Stimulated activated CD4-positive, alpha-beta T cell treated with anti-CD3 and anti-CD28 coated beads, Interleukin-2, amount 100 ng/mL, for 48 hours (primary cell): Measurements from ENCODE around the gene TMEM33.

Experiments
- DNase-seq, 2 donors: peaks; one replicate each; pipeline ENCODE4 v3.0.0-alpha.2; 2020

TMEM33 gene

DNA sequence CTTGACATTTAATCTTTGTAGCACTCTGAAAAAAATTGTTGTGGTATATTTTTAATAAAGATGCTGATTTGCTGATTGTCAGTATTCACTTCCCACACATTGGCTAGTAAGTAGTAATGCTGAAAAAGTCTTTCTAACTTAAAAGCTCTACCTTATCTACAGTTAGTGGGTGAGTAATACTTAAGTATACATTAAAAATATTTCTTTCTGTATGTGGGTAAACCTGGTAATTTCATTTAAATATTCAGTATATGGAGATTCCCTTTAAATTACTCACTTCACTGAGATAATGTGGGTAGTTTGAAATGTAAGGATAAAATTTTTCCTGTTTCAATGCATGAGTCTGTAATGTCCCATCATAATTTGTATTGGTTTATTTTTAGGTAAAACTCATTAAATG, 5.6 kb downstream of the TMEM33 start:
- DNase-seq: no peak

DNA sequence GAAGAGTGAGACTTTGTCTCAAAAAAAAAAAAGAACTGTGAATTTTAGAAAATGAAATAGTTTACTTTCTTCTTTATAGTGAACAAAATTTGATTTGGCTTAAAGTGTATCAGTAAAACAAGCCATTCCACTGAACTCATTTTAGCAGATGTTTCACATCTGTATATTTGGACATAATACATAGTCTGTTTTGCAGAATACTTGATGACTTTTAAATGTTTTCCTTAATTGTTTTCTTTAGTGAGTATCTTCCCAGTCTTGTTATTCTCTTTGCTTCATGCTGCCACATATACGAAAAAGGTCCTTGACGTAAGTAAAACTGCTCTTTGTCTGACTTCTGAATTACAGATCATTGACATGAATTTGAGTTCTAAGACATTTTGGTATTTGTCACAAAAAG, 8.3 kb downstream of the TMEM33 start:
- no peak for DNase-seq

DNA sequence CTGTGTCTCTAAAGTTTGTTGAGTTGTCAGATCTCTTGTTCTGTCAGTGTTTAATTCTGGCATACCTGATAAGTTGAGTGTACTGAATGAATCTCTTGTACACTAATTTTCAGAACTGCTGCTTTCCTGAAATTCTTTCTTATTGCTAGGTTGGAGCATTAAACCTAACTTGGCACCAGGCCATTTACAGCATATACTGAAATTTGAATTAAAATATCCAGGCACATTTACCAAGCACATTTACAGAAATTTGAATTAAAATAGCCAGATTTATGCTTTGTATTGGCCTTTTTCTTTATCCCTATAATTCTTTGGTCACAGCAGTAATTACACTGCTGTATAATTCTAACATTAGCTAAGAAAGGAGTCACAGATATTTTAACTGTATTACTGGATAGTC, 8.9 kb downstream of the TMEM33 start:
- no peak for DNase-seq

DNA sequence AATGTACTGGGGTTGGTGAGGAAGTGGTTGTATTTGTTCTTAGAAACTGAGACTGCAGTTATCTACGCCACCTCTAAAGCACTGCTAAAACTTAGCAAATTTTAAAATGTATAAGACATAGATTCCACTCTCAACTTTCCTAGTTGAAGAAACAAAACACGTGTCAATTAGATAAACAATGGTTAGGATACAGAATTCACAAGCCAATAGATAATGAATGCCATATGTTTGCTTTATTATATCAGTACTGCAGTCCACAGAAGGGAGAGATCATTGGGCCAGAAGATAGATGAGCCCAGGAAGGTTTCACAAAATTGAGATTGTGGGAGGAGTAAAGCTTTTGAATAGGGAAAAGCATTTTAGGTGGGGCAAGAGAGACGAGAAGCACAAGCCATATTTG, 14.3 kb downstream of the TMEM33 start:
- no peak for DNase-seq

DNA sequence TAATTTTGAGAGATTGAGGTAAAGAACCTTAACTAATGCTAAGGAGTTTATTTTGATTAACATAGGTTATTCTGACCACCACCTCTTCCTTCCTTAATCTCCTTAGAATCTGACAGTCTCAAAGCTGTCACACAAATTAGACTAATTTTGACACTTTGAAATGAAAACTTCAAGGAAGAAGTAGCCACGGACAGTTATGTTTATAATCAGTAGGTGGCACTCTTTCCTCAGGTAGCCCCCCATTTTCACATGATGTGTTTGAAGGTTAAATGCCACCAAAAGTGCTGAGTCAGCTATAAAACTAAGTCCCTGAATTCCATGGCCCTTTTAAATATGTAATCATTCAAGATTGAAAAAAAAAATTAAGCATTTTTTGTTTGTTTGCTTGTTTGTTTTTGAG, 22.4 kb downstream of the TMEM33 start:
- DNase-seq: no peak

DNA sequence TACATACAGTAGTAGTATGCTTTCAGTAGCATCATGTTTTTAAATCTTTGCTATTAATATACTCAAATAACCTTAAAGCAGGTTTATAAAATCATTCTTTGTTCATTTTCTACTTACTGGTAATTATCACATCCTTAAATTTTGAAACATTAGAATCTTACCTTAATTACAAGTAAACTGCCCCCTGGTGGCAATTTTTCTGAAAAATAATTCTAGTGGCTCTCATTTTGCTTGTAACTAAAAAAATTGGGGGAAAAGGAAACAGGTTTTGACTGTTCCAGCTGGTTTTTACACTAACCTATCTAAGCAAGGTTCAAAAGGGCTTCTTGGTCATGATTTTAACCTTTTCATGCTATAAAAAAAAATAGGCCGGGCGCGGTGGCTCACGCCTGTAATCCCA, 27.9 kb downstream of the TMEM33 start:
- peak in 1 of 2 donors; percentile 15 for DNase-seq

DNA sequence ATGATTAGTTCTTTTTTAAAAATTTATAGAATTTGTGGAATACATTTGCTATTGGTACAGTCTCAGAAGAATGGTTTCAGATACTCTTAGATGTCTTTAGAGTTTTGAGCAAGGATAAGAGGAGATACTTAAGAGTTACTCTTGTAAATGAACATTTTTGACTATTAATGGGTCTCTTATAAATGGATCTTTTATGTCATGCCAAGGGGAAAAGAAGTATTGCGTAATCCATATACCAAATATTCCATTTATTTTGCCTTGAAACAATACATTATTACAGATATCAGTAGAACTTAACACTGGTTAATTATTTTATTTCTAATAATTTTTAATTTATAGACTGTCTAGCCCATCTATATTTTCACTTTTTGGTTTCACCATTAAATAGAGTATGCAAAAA, 29.2 kb downstream of the TMEM33 start:
- no peak for DNase-seq

DNA sequence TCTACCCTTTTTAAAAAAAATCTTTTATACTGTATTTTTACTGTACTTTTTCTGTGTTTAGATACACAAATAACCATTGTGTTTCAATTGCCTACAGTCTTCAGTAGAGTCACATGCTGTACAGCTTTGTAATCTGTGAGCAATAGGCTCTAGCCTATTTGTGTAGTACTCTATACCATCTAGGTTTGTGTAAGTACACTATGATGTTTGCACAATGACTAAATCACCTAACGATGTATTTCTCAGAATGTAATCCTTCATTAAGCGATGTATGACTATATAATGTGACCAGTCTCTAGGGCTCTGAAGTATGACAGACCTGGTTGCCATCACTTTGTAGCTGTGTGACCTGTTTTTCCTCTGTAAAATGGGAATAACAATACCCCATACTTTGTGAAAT, 32.2 kb downstream of the TMEM33 start:
- no peak for DNase-seq

DNA sequence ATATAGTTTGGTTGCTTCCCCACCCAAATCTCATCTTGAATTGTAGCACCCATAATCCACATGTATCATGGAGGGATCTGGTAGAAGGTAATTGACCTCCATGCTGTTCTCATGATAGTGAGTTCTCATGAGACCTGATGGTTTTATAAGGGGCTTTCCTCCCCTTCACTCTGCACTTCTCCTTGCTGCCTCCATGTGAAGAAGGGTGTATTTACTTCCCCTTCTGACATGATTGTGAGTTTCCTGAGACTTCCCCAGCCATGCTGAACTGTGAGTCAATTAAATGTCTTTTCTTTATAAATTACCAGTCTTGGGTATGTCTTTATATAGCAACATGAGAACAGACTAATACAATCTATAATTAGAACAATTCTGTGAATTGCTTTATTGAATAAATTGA, 34.4 kb downstream of the TMEM33 start:
- DNase-seq: no peak

DNA sequence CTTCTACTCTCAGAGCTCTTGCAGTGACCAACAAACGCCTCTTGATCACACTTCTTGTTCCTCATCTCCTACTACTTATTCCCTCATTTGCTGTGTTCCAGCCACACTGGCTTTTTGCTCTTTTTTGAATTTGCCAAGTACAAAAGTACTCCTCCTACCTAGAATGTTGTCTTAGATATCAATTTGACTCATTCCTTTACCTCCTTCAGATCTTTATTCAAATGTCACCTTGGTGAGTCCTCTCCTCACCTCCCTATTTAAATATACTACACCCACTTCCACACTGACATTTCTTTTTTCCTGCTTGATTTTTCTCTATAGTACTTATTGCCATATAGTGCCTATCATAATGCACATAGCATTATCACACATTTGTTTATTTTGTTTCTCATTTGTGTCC, 40.1 kb downstream of the TMEM33 start:
- no peak for DNase-seq

DNA sequence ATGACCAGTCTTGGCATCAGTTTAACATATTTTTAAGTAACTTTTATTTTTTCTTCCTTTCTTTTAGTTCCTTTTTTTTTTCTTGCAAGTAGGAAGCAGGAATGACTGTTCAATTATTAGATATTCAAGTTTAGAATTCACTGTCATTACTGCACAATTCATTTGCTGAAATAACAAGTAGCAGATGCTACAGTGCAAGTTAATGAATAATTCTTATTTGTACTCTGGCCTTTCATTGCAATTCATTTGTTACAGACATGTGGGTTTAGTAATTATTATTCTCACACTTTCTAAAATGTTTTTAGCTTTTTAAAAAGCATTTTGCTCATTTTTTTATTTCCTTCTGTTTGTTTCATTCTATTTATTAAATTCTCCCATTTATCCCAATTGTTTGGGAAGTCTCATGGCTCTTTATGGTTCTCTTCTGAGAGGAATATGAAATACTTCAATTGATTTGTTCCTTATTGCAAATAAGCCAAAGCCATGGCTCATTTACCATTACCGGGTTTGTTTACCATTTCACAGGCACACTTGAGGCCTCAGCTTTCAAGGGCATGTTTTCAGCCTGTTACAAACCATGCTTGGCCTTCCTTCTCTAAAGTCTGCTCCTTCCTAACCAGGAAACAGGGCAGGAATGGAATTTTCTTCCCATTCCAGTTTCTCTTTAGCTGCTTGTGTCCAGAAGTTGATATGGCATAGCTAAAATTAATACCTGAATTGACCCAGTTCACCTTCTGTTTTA, 41.7 kb downstream of the TMEM33 start:
- DNase-seq: no peak

DNA sequence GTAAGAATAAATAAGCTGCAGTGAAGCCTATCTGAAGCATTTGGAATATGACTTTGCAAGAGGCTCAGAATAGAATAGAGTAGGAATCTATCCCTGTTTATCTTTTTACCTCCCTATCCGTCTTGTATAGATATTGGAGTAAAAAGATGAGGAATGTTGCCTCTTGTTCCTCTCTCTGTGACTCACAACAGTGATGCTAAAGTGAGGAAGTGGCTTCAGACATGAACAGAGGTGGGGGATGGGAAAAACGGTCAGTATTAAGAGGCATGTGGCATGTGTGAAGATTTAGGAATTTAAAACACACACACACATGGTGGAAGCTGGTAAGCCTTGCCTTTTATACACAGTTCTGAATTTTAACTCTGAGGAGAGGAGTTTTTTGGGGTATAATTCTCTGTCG, 42.5 kb downstream of the TMEM33 start:
- no peak for DNase-seq

DNA sequence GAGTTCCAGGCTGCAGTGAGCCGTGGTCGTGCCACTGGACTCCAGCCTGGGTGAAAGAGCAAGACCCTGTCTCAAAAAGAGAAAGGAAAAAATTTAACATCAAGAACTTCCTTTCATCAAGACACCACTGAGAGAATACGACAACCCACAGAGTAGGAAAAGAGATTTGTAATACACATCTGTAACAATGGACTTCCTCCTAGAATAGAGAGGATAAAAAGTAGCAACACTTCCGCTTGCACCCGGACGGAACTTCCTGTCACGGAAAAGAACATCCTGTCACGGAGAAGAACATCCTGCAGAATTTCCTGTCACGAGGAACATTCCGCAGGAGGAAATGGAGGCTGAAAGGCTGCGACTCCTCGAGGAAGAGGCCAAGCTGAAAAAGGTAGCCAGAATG, 46.2 kb downstream of the TMEM33 start, which contains the start of gene DCAF4L1:
DCAF4L1 (plus strand) TSS at position 301 of the 400 bp plus-strand sequence; CDS start at position 338, 37 bp downstream.
- no peak for DNase-seq

DNA sequence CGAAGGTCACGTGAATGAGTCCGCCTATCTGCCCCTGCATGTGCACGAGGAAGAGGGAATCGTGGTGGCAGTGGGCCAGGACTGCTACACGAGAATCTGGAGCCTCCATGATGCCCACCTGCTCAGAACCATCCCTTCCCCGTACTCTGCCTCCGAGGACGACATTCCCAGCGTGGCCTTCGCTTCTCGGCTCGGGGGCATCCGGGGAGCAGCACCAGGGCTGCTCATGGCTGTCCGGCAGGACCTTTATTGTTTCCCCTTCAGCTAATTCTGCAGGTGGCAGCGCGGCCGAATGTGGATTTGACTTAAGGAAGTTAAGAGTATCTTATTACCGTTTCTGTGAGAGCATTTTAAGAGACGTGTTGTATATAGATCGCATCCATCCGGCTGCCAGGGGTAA, 47.5 kb downstream of the TMEM33 start:
- no peak for DNase-seq

DNA sequence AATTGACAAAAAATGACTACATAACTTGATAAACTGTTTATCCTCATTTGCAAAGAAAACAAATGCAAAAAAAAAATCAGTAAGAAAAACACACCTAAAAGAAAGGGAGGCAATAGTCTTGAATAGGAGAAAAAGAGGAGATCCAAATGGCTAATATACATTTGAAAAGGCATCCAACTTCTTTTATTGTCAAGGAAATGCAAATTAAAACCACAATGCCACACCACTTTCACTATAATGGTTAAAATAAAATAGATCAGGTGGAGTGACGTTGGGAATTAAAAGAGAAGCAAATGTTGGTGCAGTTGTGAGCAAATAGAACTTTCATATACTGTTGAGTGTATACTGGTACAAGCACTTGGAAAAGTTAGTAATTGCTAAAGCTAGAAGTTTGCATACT, 49.9 kb downstream of the TMEM33 start:
- no peak for DNase-seq

DNA sequence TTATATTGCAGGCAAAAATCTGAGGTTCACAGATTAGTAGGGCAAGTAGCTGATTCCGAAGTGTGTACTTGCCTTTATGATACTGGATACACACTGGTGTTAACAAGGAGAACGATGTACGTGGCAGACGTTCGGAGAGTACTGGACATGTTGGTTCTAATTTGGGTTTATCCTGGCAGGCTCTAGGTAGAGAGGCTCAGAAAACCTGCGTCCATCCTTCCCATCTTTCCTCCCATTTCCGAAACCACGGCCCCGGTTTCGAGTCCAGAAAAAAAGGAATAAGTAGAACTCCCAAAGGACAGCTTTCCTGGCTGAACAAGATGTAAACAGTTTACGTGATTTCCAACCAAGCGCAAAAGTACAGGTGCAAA, 54.8 kb downstream of the TMEM33 start:
- DNase-seq: no peak

DNA sequence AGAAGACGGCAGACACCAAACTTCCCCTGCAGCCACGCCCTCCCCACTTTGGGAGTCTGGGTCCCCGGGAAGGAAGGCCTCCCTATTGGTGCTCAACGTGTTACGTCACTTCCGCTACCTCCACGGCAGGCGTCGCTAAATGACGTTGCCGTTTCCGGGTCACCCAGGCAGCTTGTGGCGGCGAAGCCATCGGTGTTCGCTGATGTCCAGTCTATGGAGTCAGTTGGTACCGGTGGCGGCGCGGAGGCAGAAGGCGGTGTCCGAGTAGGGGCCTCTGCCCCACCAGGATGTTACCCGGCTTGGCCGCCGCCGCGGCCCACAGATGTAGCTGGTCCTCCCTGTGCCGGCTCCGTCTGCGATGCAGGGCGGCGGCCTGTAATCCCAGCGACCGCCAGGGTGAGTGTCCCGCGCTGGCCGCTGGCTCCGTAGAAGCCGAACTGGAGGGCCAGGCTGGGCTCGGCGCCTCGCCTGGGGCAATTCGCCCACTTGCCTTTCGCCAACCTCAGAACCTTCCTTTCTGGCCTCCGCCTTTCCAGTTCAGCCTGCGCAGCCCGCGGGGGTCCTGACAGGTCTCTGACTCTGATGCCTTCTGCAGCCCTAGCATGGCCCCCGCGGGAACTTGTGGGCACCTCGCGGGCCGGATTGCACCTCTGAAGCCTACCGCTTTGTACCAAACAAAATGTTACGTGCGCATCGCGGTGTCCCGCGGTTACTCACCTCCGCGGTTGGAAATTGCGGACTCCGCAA, 55.3 kb downstream of the TMEM33 start, which contains the start of gene SLC30A9:
SLC30A9 (plus strand) TSS at position 166 of the 747 bp plus-strand sequence; CDS start at position 288, 122 bp downstream.
- peak; percentile 84 to 87 for DNase-seq

DNA sequence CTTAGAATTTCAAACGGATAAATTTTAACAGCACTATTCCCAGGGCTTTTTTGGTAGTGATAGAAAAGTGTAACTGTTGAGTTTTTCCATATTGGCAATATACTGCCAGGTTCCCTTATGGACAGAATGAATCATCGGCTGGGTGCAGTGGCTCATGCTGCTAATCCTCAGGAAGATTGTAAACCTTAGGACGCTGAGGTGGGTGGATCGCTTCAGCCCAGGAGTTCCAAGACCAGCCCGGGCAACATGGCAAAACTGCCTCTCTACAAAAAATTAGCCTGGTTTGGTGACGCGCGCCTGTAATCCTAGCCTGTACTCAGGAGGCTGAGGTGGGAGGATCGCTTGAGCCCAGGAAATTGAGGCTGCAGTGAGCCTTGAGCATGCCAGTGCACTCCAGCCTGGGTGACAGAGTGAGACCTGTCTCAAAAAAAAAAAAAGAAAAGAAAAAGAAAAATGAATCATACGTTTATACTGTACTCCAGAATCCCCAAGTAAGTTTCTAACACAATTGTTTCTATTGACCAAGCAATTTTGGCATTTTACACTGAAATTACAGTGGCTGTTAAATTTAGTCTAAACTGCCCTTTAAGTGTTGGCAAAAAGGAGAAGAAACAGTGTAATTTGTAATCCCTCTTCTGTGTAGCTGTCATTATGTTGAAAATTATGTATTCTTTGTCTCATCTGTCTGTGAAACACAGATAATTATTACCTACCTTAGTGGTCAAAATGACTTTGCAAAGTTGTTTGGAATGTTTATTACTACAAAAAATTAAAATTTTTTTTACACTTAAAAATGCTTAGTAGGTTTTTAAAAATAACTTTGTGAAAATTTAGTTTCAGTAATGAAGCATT, 56.9 kb downstream of the TMEM33 start:
- no peak for DNase-seq

DNA sequence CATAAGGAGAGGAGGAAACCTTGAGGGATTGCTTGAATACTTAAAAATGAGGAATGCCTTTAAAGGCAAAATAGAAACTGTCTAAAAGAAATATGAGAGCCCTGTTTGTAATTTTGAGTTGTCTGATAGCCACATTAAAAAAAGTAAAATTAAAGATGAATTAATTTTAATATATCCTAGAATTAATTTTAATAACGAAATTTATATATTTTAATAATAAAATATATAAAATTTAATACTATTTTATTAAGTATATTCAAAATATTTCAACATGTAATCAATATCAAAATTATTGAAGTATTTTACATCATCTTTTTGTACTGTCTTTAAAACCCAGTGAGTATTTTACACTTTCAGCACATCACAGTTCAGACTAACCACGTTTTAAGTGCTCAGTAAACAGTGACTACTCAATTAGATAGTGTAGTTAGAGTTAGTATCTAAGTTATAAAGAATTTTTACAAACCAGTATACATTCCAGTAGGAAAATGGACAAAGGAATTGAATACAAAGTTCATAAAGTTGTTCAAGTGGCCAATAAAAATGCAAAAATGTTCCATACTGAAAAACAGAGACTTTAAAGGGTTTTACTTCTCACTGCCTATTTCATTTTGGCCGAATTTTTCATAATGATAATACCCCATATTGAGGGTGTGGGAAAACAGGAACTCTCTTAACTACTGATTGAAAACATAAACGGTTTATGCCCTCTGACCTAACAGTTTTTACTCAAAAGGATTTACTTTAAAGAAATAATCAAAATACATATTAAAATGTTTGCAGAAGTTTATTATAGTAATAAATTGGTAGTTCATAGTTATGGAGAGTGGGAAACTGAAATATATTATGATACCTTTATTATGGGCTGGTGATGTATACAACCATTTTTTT, 58.0 kb downstream of the TMEM33 start:
- DNase-seq: no peak

DNA sequence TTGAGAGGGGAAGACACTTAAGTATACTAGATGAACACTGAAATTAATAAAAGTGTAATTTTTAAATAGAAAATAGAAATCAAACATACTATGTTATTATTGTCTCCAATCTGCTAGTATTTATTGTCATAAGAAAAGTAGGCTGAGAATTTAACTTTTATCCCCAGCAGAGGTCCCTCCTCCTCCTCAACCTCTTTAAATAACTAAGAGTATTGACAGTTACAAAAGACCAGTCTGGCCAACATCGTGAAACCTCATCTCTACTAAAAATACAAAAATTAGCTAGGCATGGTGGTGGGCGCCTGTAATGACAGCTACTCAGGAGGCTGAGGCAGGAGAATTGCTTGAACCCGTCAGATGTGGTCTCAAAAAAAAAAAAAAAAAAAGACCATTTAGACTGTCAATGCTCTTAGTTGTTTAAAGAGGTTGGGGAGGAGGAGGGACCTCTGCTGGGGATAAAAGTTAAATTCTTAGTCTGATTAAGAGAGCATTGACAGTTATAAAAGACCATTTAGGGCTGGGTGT, 59.3 kb downstream of the TMEM33 start:
- no peak for DNase-seq

DNA sequence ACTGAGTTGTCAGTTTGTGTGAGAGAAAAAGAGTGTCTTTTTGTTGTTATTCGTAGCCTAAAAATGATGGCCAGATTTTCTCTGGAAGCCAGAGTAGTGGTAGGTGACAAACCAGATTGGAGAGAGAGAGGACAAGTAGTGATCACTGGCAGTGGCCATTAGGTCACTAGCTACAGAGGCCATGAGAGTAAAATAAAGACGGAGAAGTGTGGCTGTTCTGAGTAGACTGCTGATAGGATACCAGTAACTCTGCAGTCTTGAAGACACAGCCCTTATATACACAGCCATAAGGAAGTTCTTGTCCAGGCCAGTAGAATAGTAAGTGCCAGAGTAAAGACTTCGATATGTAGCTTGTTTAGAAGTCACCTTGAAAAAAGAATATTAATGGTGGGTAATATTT, 62.8 kb downstream of the TMEM33 start:
- DNase-seq: no peak

DNA sequence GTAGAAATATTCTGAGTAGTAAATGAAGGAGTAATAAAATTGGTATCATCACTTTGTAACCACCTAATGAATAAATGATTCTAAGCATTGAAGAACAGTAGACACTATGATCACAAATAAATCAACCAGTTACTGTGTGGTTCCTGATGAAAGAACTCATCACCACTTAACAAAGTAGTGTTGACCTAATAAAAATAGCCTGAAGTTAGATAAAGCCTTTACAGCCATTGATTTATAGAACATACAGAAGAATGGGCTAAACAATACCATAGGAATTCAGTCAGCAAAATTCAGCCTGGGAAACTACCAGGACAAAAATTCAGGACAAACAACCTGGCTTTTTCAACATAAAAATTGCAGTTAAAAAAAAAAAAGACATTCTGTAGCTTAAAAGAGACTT, 64.1 kb downstream of the TMEM33 start:
- DNase-seq: no peak
